CD4-positive, alpha-beta T cell treated with Interferon gamma for 1 hour (primary cell): ENCODE data around the gene PDE10A.

Experiments used
- DNase-seq: peaks from one replicate; pipeline ENCODE4 v3.0.0-alpha.2; 2020

PDE10A gene

GRCh38 chr6:165325609-165326008 is 337.4 kb downstream of the PDE10A start:
- DNase-seq: no peak

- DNase-seq: no peak
Measured at GRCh38 chr6:165321555-165322145, 341.4 kb downstream of the PDE10A start.

GRCh38 chr6:165321150-165321549 is 341.9 kb downstream of the PDE10A start:
- DNase-seq: no peak

- DNase-seq: no peak
Measured at GRCh38 chr6:165317723-165318122, 345.3 kb downstream of the PDE10A start.

- DNase-seq: no peak
Measured at GRCh38 chr6:165308926-165309731, 353.9 kb downstream of the PDE10A start, which contains the start of gene C6orf118. C6orf118 (minus strand) TSS chr6:165309605; CDS start chr6:165309586, 19 bp downstream.

- no peak for DNase-seq
Measured at GRCh38 chr6:165306955-165307354, 356.1 kb downstream of the PDE10A start.

- no peak for DNase-seq
Measured at GRCh38 chr6:165301372-165302246, 361.4 kb downstream of the PDE10A start.

- DNase-seq: no peak
Measured at GRCh38 chr6:165300422-165300936, 362.6 kb downstream of the PDE10A start.

GRCh38 chr6:165298875-165299274 is 364.2 kb downstream of the PDE10A start:
- no peak for DNase-seq

GRCh38 chr6:165298402-165298801 is 364.6 kb downstream of the PDE10A start:
- no peak for DNase-seq

- no peak for DNase-seq
Measured at GRCh38 chr6:165292657-165293056, 370.4 kb downstream of the PDE10A start.
